Panc1 (cell line): ENCODE results near the gene SPTSSA. TPM values are rescaled to one million over a fixed set of nuclear protein-coding genes. Genes with fewer than 3 reads are reported as not detected.

Source experiments
- ATAC-seq: fragments of 200-7000 bp; cut with Tn5 transposase; 2 replicates; pipeline ENCODE4 v1.9.1; 2020; ENCODE audit warnings: mild to moderate bottlenecking, moderate library complexity
- BruUV-seq: library from RNA; stranded (reverse); fragments of 400-500 nt; replicated peaks from 2 replicates; lab custom pipeline; 2021; lab: Mats Ljungman, UMichigan
- CTCF ChIA-PET: fragments of 300-600 bp; sonication (Branson Sonifier 250); formaldehyde crosslinking; loops from one replicate; lab custom pipeline; 2022; ENCODE audit warnings: antibody characterized with exemption; lab: Charles Lee
- POLR2A ChIA-PET: fragments of 300-600 bp; sonication (Branson Sonifier 250); formaldehyde crosslinking; loops from one replicate; lab custom pipeline; 2022; ENCODE audit warnings: antibody characterized with exemption; lab: Charles Lee
- DNase-seq: peaks from one replicate; pipeline ENCODE4 v3.0.0-alpha.2; 2010; ENCODE audit warnings: low read depth, low spot score
- H3K27ac ChIP-seq: 2 replicates; pipeline ENCODE4 v1.5.1; 2011; ENCODE audit warnings: mild to moderate bottlenecking, low read length, inconsistent platforms
- H3K27me3 ChIP-seq: fragments of 200-500 bp; sonication (Bioruptor generic); 2 replicates; pipeline ENCODE4 v1.6.0; 2014; ENCODE audit warnings: low read length, inconsistent platforms; ENCODE audit not compliant: control insufficient read depth, insufficient read depth
- H3K36me3 ChIP-seq: fragments of 200-500 bp; sonication (Bioruptor generic); 2 replicates; pipeline ENCODE4 v1.5.1; 2014; ENCODE audit warnings: inconsistent platforms, mild to moderate bottlenecking, low read length, moderate library complexity; ENCODE audit not compliant: control insufficient read depth, insufficient read depth
- H3K4me1 ChIP-seq: 2 replicates; pipeline ENCODE4 v1.5.1; 2011; ENCODE audit warnings: inconsistent platforms, mild to moderate bottlenecking, low read length, moderate library complexity; ENCODE audit not compliant: control insufficient read depth, insufficient read depth
- H3K4me3 ChIP-seq, 2 experiments: 2 replicates each; pipeline ENCODE4 v1.5.1; 2011 to 2012; ENCODE audit warnings: low read depth in 2 of 2, low read length in 2 of 2, mild to moderate bottlenecking in 2 of 2, inconsistent platforms in 1 of 2, moderate library complexity in 1 of 2
- H3K9me3 ChIP-seq: fragments of 200-500 bp; sonication (Bioruptor generic); 2 replicates; pipeline ENCODE4 v1.5.1; 2014; ENCODE audit warnings: low read depth, mild to moderate bottlenecking, inconsistent platforms, low read length, moderate library complexity; ENCODE audit not compliant: control insufficient read depth, insufficient read depth
- POLR2AphosphoS5 ChIP-seq: IDR thresholded peaks from 2 replicates; pipeline ENCODE4 v1.6.1; 2012; ENCODE audit warnings: mild to moderate bottlenecking, low read depth, low read length, moderate library complexity
- SIN3A ChIP-seq: IDR thresholded peaks from 2 replicates; pipeline ENCODE4 v1.6.1; 2012; ENCODE audit warnings: low read depth, mild to moderate bottlenecking, low read length, moderate library complexity, borderline replicate concordance; ENCODE audit not compliant: insufficient read depth
- TCF7L2 ChIP-seq: IDR thresholded peaks from 2 replicates; pipeline ENCODE4 v1.6.1; 2011; ENCODE audit warnings: mild to moderate bottlenecking, low read depth, low read length, inconsistent platforms
- in situ Hi-C: cut with HindIII; loops from 2 replicates; pipeline ENCODE4 v1.10.0; 2016; ENCODE audit warnings: low sequenced_read_pairs, low pct_unique_long_range_greater_than_20kb
- intact Hi-C: fragments of 100-400 bp; cut with micrococcal nuclease; formaldehyde crosslinking; loops from one replicate; pipeline ENCODE4 v1.10.0; 2022; ENCODE audit not compliant: unreplicated experiment
- total RNA-seq: library from RNA; stranded (reverse); gene quantifications from one replicate; pipeline ENCODE4 v1.2.1, GENCODE V29; 2021; ENCODE audit not compliant: unreplicated experiment
- TF ChIP-seq, protein P1 (sequence below): fragments of 450-650 bp; IDR thresholded peaks from 2 replicates; pipeline ENCODE4 v1.5.1; 2017; ENCODE audit warnings: mild to moderate bottlenecking
- TF ChIP-seq, protein P2 (sequence below), 2 experiments: IDR thresholded peaks; 2 replicates each; pipeline ENCODE4 v1.6.1; 2011 to 2012; ENCODE audit warnings: low read depth in 2 of 2, control low read depth in 1 of 2, low read length in 1 of 2, mild to moderate bottlenecking in 1 of 2, moderate library complexity in 1 of 2; ENCODE audit not compliant: insufficient read depth in 1 of 2

SPTSSA gene
- total RNA-seq, 1 experiment from 2014 or later, result 15.6 TPM

DNA sequence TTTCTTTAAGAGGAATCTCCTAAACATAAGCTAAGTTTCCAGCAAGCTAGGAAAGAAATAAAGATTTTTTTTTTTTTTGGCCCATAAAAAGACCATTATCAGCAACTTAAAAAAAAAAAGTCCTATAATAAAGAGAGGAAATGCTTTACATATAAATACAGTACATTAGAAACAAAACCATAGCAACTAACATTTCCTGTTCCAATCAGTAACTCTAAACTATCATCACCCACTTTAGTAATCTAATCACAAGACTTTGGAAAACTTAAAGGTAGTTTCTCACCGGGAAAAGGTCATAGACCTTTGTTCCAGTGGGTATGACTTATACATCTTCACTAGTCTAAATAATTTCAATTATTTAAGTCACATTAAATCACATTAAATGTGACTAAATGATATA, 11.1 kb downstream of the SPTSSA start:
- DNase-seq, result no peak
- intact Hi-C loops (no loop called here), in situ Hi-C loops (no loop called here)
- H3K4me1 ChIP-seq, result no peaks in the 10 kb centered on the region
- TF ChIP-seq TCF7L2 (no peak), SIN3A (no peak), POLR2AphosphoS5 (no peak)
- TF ChIP-seq, protein P1, sequence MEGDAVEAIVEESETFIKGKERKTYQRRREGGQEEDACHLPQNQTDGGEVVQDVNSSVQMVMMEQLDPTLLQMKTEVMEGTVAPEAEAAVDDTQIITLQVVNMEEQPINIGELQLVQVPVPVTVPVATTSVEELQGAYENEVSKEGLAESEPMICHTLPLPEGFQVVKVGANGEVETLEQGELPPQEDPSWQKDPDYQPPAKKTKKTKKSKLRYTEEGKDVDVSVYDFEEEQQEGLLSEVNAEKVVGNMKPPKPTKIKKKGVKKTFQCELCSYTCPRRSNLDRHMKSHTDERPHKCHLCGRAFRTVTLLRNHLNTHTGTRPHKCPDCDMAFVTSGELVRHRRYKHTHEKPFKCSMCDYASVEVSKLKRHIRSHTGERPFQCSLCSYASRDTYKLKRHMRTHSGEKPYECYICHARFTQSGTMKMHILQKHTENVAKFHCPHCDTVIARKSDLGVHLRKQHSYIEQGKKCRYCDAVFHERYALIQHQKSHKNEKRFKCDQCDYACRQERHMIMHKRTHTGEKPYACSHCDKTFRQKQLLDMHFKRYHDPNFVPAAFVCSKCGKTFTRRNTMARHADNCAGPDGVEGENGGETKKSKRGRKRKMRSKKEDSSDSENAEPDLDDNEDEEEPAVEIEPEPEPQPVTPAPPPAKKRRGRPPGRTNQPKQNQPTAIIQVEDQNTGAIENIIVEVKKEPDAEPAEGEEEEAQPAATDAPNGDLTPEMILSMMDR, result no peak
- TF ChIP-seq, protein P2, sequence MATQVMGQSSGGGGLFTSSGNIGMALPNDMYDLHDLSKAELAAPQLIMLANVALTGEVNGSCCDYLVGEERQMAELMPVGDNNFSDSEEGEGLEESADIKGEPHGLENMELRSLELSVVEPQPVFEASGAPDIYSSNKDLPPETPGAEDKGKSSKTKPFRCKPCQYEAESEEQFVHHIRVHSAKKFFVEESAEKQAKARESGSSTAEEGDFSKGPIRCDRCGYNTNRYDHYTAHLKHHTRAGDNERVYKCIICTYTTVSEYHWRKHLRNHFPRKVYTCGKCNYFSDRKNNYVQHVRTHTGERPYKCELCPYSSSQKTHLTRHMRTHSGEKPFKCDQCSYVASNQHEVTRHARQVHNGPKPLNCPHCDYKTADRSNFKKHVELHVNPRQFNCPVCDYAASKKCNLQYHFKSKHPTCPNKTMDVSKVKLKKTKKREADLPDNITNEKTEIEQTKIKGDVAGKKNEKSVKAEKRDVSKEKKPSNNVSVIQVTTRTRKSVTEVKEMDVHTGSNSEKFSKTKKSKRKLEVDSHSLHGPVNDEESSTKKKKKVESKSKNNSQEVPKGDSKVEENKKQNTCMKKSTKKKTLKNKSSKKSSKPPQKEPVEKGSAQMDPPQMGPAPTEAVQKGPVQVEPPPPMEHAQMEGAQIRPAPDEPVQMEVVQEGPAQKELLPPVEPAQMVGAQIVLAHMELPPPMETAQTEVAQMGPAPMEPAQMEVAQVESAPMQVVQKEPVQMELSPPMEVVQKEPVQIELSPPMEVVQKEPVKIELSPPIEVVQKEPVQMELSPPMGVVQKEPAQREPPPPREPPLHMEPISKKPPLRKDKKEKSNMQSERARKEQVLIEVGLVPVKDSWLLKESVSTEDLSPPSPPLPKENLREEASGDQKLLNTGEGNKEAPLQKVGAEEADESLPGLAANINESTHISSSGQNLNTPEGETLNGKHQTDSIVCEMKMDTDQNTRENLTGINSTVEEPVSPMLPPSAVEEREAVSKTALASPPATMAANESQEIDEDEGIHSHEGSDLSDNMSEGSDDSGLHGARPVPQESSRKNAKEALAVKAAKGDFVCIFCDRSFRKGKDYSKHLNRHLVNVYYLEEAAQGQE (IDR thresholded peaks at IDR 0.05; ENCODE audit: insufficient read depth in 1 of 2, low read depth in 2 of 2, low read length in 1 of 2), result no peak
- no peak for ATAC-seq
- no peaks in the 10 kb centered on the region for H3K9me3 ChIP-seq
- ChIA-PET POLR2A (interaction anchor here (0.6 kb wide), 1 partner anchor 14 kb away, joined by 4 read pairs; no protein-coding TSS in a partner anchor), CTCF (no interaction called here)
- no peak overlapping the region for H3K4me3 ChIP-seq
- H3K27me3 ChIP-seq, result no peaks in the 10 kb centered on the region
- peaks cover 2% of the 10 kb centered on the region; the same call in 1 of the 2 replicates for H3K36me3 ChIP-seq
- no TSS peak for BruUV-seq
- no peak overlapping the region for H3K27ac ChIP-seq

DNA sequence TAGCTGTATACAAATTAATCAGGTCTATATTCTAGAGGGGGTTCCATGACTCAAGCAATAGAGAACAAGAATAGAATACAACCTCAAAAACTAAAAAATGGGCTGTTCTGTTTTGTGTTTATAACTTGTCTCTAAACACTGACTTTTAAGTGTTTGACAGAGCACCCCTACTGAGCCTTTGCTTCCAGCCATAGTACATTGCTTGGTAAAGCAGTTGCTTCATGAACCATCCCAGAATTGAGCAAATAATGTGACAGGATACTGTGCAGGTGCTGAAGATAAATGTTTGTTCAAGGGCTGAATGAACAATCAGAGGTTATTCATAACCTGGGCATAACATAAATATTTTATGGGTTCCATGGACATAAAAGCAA, 11.5 kb downstream of the SPTSSA start:
- in situ Hi-C loops, result no loop called here
- ATAC-seq (no peak), DNase-seq (no peak)
- no peaks in the 10 kb centered on the region for H3K9me3 ChIP-seq
- H3K4me3 ChIP-seq, result no peak overlapping the region
- POLR2A ChIA-PET, result interaction anchor here (0.6 kb wide), 1 partner anchor 14 kb away, joined by 4 read pairs; no protein-coding TSS in a partner anchor
- BruUV-seq, result no TSS peak
- H3K36me3 ChIP-seq, result peaks cover 2% of the 10 kb centered on the region; the same call in 1 of the 2 replicates
- CTCF ChIA-PET, result no interaction called here
- H3K4me1 ChIP-seq, result no peaks in the 10 kb centered on the region
- no peak overlapping the region for H3K27ac ChIP-seq
- TF ChIP-seq, protein P2 (IDR thresholded peaks at IDR 0.05; ENCODE audit: insufficient read depth in 1 of 2, low read depth in 2 of 2, low read length in 1 of 2), result no peak
- TF ChIP-seq TCF7L2 (no peak), POLR2AphosphoS5 (no peak), SIN3A (no peak)
- TF ChIP-seq, protein P1, result no peak
- no peaks in the 10 kb centered on the region for H3K27me3 ChIP-seq
- intact Hi-C loops, result no loop called here
